ENCODE results near the gene BRD2.

GRCh38 chr6:32989368-32989767 lies 21.0 kb downstream of the BRD2 start:
- TF ChIP-seq TRIM24 (IDR thresholded peaks at IDR 0.05) (no peak), ZNF232 (CRISPR knock-in tag; IDR thresholded peaks at IDR 0.05) (no peak), RB1 (IDR thresholded peaks at IDR 0.05; ENCODE audit: low read depth) (no peak), NFXL1 (CRISPR knock-in tag; IDR thresholded peaks at IDR 0.05) (no peak), MYC (IDR thresholded peaks at IDR 0.05; ENCODE audit: low read depth, low read length) (no peak), MYC (CRISPR knock-in tag; IDR thresholded peaks at IDR 0.05; ENCODE audit: borderline replicate concordance, low read depth) (no peak), STAG1 (CRISPR knock-in tag; IDR thresholded peaks at IDR 0.05; ENCODE audit: borderline replicate concordance) (no peak), ZNF785 (CRISPR knock-in tag; IDR thresholded peaks at IDR 0.05) (no peak), ZNF512 (tag; IDR thresholded peaks at IDR 0.05) (no peak), RAD21 (CRISPR knock-in tag; conservative IDR thresholded peaks at IDR 0.05 in 1 of 2, IDR thresholded peaks at IDR 0.05 in 1 of 2) (no peak), NFYB (IDR thresholded peaks at IDR 0.05; ENCODE audit: extremely low read depth, insufficient read length) (no peak)
- TF ChIP-seq, protein P1, sequence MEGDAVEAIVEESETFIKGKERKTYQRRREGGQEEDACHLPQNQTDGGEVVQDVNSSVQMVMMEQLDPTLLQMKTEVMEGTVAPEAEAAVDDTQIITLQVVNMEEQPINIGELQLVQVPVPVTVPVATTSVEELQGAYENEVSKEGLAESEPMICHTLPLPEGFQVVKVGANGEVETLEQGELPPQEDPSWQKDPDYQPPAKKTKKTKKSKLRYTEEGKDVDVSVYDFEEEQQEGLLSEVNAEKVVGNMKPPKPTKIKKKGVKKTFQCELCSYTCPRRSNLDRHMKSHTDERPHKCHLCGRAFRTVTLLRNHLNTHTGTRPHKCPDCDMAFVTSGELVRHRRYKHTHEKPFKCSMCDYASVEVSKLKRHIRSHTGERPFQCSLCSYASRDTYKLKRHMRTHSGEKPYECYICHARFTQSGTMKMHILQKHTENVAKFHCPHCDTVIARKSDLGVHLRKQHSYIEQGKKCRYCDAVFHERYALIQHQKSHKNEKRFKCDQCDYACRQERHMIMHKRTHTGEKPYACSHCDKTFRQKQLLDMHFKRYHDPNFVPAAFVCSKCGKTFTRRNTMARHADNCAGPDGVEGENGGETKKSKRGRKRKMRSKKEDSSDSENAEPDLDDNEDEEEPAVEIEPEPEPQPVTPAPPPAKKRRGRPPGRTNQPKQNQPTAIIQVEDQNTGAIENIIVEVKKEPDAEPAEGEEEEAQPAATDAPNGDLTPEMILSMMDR (IDR thresholded peaks at IDR 0.05 in 2 of 3, conservative IDR thresholded peaks at IDR 0.05 in 1 of 3; ENCODE audit: insufficient read depth in 2 of 3, low read depth in 1 of 3, low read length in 3 of 3), result no peak
- TF ChIP-seq, protein P2, sequence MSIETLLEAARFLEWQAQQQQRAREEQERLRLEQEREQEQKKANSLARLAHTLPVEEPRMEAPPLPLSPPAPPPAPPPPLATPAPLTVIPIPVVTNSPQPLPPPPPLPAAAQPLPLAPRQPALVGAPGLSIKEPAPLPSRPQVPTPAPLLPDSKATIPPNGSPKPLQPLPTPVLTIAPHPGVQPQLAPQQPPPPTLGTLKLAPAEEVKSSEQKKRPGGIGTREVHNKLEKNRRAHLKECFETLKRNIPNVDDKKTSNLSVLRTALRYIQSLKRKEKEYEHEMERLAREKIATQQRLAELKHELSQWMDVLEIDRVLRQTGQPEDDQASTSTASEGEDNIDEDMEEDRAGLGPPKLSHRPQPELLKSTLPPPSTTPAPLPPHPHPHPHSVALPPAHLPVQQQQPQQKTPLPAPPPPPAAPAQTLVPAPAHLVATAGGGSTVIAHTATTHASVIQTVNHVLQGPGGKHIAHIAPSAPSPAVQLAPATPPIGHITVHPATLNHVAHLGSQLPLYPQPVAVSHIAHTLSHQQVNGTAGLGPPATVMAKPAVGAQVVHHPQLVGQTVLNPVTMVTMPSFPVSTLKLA (conservative IDR thresholded peaks at IDR 0.05), result no peak
- TF ChIP-seq, protein P3, sequence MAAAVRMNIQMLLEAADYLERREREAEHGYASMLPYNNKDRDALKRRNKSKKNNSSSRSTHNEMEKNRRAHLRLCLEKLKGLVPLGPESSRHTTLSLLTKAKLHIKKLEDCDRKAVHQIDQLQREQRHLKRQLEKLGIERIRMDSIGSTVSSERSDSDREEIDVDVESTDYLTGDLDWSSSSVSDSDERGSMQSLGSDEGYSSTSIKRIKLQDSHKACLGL (CRISPR knock-in tag; IDR thresholded peaks at IDR 0.05; ENCODE audit: borderline replicate concordance, poor library complexity, severe bottlenecking), result no peak

Data from K562 (cell line).